DOHH2 (cell line): ENCODE data around the gene SMAD3.

Experiments used
- H3F3A ChIP-seq: fragments of 200-600 bp; sonication (generic), shearing (Covaris generic); 2 replicates; pipeline ENCODE4 v1.6.0; 2016; ENCODE audit warnings: antibody characterized with exemption, mild to moderate bottlenecking; ENCODE audit not compliant: control insufficient read depth, insufficient read depth
- H3K27ac ChIP-seq: fragments of 200-600 bp; sonication (generic); 2 replicates; pipeline ENCODE4 v1.5.1; 2014; ENCODE audit warnings: low read depth, mild to moderate bottlenecking, low read length, moderate library complexity
- H3K27me3 ChIP-seq: fragments of 200-600 bp; sonication (generic); 2 replicates; pipeline ENCODE4 v1.6.1; 2014; ENCODE audit warnings: mild to moderate bottlenecking, low read length, mixed read lengths; ENCODE audit not compliant: control insufficient read depth
- H3K36me3 ChIP-seq: fragments of 200-600 bp; sonication (generic); 2 replicates; pipeline ENCODE4 v1.6.1; 2014; ENCODE audit warnings: mild to moderate bottlenecking, low read length, moderate library complexity, mixed read lengths; ENCODE audit not compliant: control insufficient read depth
- H3K4me1 ChIP-seq: fragments of 200-600 bp; sonication (generic); 2 replicates; pipeline ENCODE4 v1.6.1; 2014; ENCODE audit warnings: mild to moderate bottlenecking, low read length, mixed read lengths; ENCODE audit not compliant: control insufficient read depth
- H3K4me2 ChIP-seq: fragments of 200-600 bp; sonication (generic); 2 replicates; pipeline ENCODE4 v1.6.0; 2014; ENCODE audit warnings: mild to moderate bottlenecking, low read length, moderate library complexity
- H3K4me3 ChIP-seq: fragments of 200-600 bp; sonication (generic); 2 replicates; pipeline ENCODE4 v1.5.1; 2014; ENCODE audit warnings: mild to moderate bottlenecking, low read length, mixed read lengths
- H3K79me2 ChIP-seq: fragments of 200-600 bp; sonication (generic); 2 replicates; pipeline ENCODE4 v1.6.1; 2014; ENCODE audit warnings: mild to moderate bottlenecking, low read length, mixed read lengths; ENCODE audit not compliant: control insufficient read depth
- H3K9me2 ChIP-seq: fragments of 200-600 bp; sonication (generic); replicated peaks from 2 replicates; pipeline ENCODE4 v1.6.1; 2014; ENCODE audit warnings: mild to moderate bottlenecking, low read length, mixed read lengths; ENCODE audit not compliant: control insufficient read depth
- H3K9me3 ChIP-seq: fragments of 200-600 bp; sonication (generic); 2 replicates; pipeline ENCODE4 v1.6.1; 2014; ENCODE audit warnings: antibody characterized with exemption, low read length, mixed read lengths; ENCODE audit not compliant: control insufficient read depth, insufficient read depth
- H4K20me1 ChIP-seq: fragments of 200-600 bp; sonication (generic); 2 replicates; pipeline ENCODE4 v1.6.0; 2014; ENCODE audit warnings: low read depth, mild to moderate bottlenecking, antibody characterized with exemption, low read length, moderate library complexity; ENCODE audit not compliant: control insufficient read depth, insufficient read depth
- CTCF ChIP-seq: fragments of 200-600 bp; sonication (generic); IDR thresholded peaks from one replicate; pipeline ENCODE4 v1.5.1; 2014; ENCODE audit warnings: antibody characterized with exemption, mild to moderate bottlenecking, low read depth, low read length; ENCODE audit not compliant: poor library complexity, severe bottlenecking
- EZH2phosphoT487 ChIP-seq: fragments of 200-600 bp; sonication (generic); IDR thresholded peaks from 2 replicates; pipeline ENCODE4 v1.6.1; 2017; ENCODE audit warnings: borderline replicate concordance, mild to moderate bottlenecking, antibody characterized with exemption, low read length, moderate library complexity, mixed read lengths

SMAD3 gene

DNA sequence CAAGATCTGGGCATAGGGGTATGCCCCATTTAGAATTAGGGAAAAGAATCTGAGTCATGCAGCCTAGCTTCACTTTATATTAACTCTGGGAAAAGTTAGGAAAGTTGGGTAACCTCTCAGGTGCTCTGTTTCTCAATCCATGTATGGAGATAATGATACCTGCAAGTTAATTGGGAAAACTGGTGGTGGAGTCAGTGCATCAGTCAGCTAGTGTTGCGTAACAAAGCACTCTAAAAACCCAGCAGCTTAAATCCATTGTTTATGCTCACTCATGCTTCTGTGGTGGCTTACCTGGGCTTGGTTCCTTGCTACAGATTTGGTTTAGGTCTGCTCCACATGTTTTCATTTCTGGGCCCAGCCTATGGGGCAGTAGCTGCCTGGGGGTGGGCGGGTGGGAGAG lies 91.0 kb downstream of the SMAD3 start:
- no peak overlapping the region for H3K27ac ChIP-seq
- no peaks in the 10 kb centered on the region for H3K9me2 ChIP-seq
- H3F3A ChIP-seq, result no peaks in the 10 kb centered on the region
- H3K4me2 ChIP-seq, result no peak overlapping the region
- 0 out of 2 replicates have a peak, but pooled peaks cover 3% of the 10 kb centered on the region for H3K79me2 ChIP-seq
- no peak for TF ChIP-seq EZH2phosphoT487
- TF ChIP-seq CTCF, result no peak
- H3K4me1 ChIP-seq, result no peaks in the 10 kb centered on the region
- H3K36me3 ChIP-seq, result no peaks in the 10 kb centered on the region
- no peaks in the 10 kb centered on the region for H4K20me1 ChIP-seq
- H3K4me3 ChIP-seq, result no peak overlapping the region
- H3K27me3 ChIP-seq, result no peaks in the 10 kb centered on the region
- no peaks in the 10 kb centered on the region for H3K9me3 ChIP-seq

DNA sequence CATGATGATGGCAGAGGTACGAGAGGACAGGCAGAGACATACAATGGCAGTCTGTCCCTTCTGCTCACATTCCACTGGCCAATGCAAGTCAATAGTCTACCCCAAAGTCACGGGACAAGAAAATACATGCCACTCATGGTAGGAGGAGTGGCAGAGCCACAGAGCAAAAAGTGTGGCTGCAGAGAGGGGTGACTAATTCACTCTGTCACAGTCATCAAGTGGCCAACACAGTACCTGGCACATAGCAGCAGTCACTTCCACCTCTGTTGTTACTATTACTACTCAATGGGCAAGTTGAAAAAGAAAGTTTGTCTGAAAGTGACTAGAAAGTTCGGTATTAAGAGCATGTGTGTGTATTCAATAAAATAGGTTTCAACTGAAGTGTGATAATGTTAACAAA lies 91.4 kb downstream of the SMAD3 start:
- no peaks in the 10 kb centered on the region for H3K9me3 ChIP-seq
- H3K9me2 ChIP-seq, result no peaks in the 10 kb centered on the region
- H4K20me1 ChIP-seq, result no peaks in the 10 kb centered on the region
- TF ChIP-seq EZH2phosphoT487, result no peak
- no peak for TF ChIP-seq CTCF
- H3K4me3 ChIP-seq, result no peak overlapping the region
- no peaks in the 10 kb centered on the region for H3F3A ChIP-seq
- H3K36me3 ChIP-seq, result no peaks in the 10 kb centered on the region
- 0 out of 2 replicates have a peak, but pooled peaks cover 3% of the 10 kb centered on the region for H3K79me2 ChIP-seq
- H3K27me3 ChIP-seq, result no peaks in the 10 kb centered on the region
- no peak overlapping the region for H3K4me2 ChIP-seq
- H3K4me1 ChIP-seq, result no peaks in the 10 kb centered on the region
- no peak overlapping the region for H3K27ac ChIP-seq

GRCh38 chr15:67157521-67158252 lies 92.3 kb downstream of the SMAD3 start:
- H3K4me2 ChIP-seq, result no peak overlapping the region
- H3K79me2 ChIP-seq, result no peaks in the 10 kb centered on the region
- no peaks in the 10 kb centered on the region for H3K9me2 ChIP-seq
- H3K36me3 ChIP-seq, result no peaks in the 10 kb centered on the region
- no peak overlapping the region for H3K4me3 ChIP-seq
- no peaks in the 10 kb centered on the region for H3F3A ChIP-seq
- H3K27me3 ChIP-seq, result no peaks in the 10 kb centered on the region
- H4K20me1 ChIP-seq, result no peaks in the 10 kb centered on the region
- no peaks in the 10 kb centered on the region for H3K4me1 ChIP-seq
- H3K27ac ChIP-seq, result no peak overlapping the region
- no peaks in the 10 kb centered on the region for H3K9me3 ChIP-seq
- no peak for TF ChIP-seq CTCF
- no peak for TF ChIP-seq EZH2phosphoT487
